HG03521 (cell line): Measurements from ENCODE around the gene BRIP1.
"Not testable (repeated sequence)": the region's sequence is repeated elsewhere in the genome, so short reads cannot be mapped to it uniquely, and the experiment has no call there.

Experiments
- ATAC-seq: cut with Tn5 transposase; IDR thresholded peaks from one replicate; pipeline ENCODE4 v1.9.1; 2021; ENCODE audit warnings: mild to moderate bottlenecking, moderate library complexity; ENCODE audit not compliant: unreplicated experiment

The BRIP1 gene

GRCh38 chr17:61672140-61672539, 191.2 kb downstream of the BRIP1 start:
- no peak for ATAC-seq

GRCh38 chr17:61670691-61671090, 192.6 kb downstream of the BRIP1 start:
- ATAC-seq: no peak

- no peak for ATAC-seq
Observed at GRCh38 chr17:61669522-61669921, 193.8 kb downstream of the BRIP1 start.

- ATAC-seq: no peak
Observed at GRCh38 chr17:61668486-61668885, 194.8 kb downstream of the BRIP1 start.

- not testable (repeated sequence) for ATAC-seq
Observed at GRCh38 chr17:61666406-61667088, 196.8 kb downstream of the BRIP1 start.

GRCh38 chr17:61663310-61663709, 200.0 kb downstream of the BRIP1 start:
- no peak for ATAC-seq

GRCh38 chr17:61662741-61663140, 200.6 kb downstream of the BRIP1 start:
- no peak for ATAC-seq

GRCh38 chr17:61662186-61662585, 201.1 kb downstream of the BRIP1 start:
- ATAC-seq: no peak

GRCh38 chr17:61660746-61661485, 202.4 kb downstream of the BRIP1 start:
- no peak for ATAC-seq

GRCh38 chr17:61659437-61659836, 203.9 kb downstream of the BRIP1 start:
- ATAC-seq: no peak

GRCh38 chr17:61658183-61658582, 205.1 kb downstream of the BRIP1 start:
- no peak for ATAC-seq

- no peak for ATAC-seq
Observed at GRCh38 chr17:61657338-61657737, 206.0 kb downstream of the BRIP1 start.

GRCh38 chr17:61656721-61657217, 206.6 kb downstream of the BRIP1 start:
- no peak for ATAC-seq

GRCh38 chr17:61650749-61651148, 212.6 kb downstream of the BRIP1 start:
- ATAC-seq: no peak

- ATAC-seq: no peak
Observed at GRCh38 chr17:61648587-61648986, 214.7 kb downstream of the BRIP1 start.

- ATAC-seq: no peak
Observed at GRCh38 chr17:61647047-61647446, 216.3 kb downstream of the BRIP1 start.

- no peak for ATAC-seq
Observed at GRCh38 chr17:61646482-61646881, 216.8 kb downstream of the BRIP1 start.

- no peak for ATAC-seq
Observed at GRCh38 chr17:61645920-61646319, 217.4 kb downstream of the BRIP1 start.

- no peak for ATAC-seq
Observed at GRCh38 chr17:61644800-61645774, 218.2 kb downstream of the BRIP1 start.

- ATAC-seq: no peak
Observed at GRCh38 chr17:61642768-61643167, 220.6 kb downstream of the BRIP1 start.

- ATAC-seq: no peak
Observed at GRCh38 chr17:61641715-61642114, 221.6 kb downstream of the BRIP1 start.
